WI38 (cell line): ENCODE data around the gene NTMT1.
A peak's percentile ranks its signal among the peaks of the same experiment; 100 is the strongest.

ENCODE experiments used
- H3K4me3 ChIP-seq: 2 replicates; pipeline ENCODE4 v1.5.1; 2011; ENCODE audit warnings: low read depth, mild to moderate bottlenecking, control low read depth, low read length
- TF ChIP-seq, protein P1 (sequence below): IDR thresholded peaks from 2 replicates; pipeline ENCODE4 v1.5.1; 2012; ENCODE audit warnings: low read depth, mild to moderate bottlenecking, control low read depth, low read length

NTMT1 gene

GRCh38 chr9:129626079-129626624 lies at the start of gene NTMT1:
NTMT1 (plus strand) TSS chr9:129626163; CDS start chr9:129632704, 6,541 bp downstream.
- H3K4me3 ChIP-seq, result peak within 1 kb of the TSS; percentile 74
- TF ChIP-seq, protein P1, sequence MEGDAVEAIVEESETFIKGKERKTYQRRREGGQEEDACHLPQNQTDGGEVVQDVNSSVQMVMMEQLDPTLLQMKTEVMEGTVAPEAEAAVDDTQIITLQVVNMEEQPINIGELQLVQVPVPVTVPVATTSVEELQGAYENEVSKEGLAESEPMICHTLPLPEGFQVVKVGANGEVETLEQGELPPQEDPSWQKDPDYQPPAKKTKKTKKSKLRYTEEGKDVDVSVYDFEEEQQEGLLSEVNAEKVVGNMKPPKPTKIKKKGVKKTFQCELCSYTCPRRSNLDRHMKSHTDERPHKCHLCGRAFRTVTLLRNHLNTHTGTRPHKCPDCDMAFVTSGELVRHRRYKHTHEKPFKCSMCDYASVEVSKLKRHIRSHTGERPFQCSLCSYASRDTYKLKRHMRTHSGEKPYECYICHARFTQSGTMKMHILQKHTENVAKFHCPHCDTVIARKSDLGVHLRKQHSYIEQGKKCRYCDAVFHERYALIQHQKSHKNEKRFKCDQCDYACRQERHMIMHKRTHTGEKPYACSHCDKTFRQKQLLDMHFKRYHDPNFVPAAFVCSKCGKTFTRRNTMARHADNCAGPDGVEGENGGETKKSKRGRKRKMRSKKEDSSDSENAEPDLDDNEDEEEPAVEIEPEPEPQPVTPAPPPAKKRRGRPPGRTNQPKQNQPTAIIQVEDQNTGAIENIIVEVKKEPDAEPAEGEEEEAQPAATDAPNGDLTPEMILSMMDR, result no peak

DNA sequence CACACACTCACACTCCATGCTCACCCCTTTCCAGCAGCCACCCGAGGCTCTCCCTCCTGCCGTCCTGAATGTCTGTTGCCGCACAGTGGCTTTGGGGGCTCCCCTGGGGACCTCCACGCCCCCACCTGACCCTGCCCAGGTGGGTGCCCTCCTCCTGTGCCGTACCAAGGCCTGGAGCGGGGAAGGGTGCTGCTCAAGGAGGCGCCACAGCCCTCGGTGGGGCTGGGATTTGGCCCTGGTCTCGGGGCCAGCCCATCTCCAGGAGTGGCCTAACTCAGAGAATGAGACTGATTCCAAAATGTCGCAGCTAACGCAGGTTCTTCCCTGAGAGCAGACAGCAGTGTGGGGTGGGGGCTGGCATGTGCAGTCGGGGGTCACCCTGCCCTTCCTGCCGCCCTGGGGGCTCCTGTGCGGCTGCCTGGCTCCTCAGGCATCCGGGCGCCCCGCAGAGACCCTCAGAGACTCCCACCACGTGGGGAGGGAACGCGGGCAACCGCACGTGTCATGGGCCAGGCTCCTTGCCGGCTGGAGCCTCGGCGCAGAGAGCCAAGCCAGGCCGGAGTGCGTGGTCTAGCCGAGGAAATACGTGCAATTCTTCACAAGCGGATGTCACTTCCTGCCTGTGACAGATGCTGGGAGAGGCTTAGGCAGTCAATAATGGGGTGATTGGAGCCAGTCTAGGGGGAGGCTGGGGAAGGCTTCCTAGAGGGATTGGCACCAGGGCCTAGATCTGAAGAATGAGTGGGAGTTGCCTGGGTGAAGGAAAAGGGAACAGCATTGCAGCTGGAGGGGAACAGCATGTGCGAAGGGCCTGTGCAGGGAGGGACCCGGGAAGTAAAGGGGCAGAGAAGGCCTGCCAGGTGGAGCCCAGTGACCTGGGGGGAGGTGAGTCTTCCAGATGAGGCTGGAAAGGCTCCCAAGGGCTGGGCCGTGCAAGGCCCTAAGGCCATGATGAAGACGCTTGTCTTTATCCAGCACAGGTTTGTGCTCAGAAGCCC lies 49.1 kb upstream of the NTMT1 start:
- TF ChIP-seq, protein P1, result no peak
- H3K4me3 ChIP-seq, result no peak overlapping the region

GRCh38 chr9:129579294-129579693 lies 46.7 kb upstream of the NTMT1 start:
- no peak overlapping the region for H3K4me3 ChIP-seq
- TF ChIP-seq, protein P1, result no peak

GRCh38 chr9:129580211-129580915 lies 45.6 kb upstream of the NTMT1 start:
- H3K4me3 ChIP-seq, result no peak overlapping the region
- TF ChIP-seq, protein P1, result no peak

- no peak overlapping the region for H3K4me3 ChIP-seq
- TF ChIP-seq, protein P1, result no peak
These were observed 44.3 kb upstream of the NTMT1 start for GRCh38 chr9:129581505-129582189.

DNA sequence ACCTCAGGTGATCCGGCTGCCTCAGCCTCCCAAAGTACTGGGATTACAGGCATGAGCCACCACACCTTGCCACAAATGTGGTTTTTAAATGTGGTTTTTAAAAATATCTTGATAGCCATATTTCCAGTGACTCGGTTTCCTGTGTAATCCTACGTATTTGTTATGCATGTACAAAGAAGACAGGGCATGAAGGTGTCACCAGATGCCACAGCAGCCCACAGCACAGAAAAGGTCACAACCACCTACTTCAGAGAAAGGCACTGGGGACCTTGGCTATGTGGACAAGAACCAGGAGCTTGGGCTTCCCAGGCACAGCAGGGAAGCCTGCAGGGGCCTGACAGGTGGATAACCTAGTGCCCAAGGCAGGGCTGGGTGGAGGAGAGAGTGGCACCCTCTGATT lies 43.1 kb upstream of the NTMT1 start:
- TF ChIP-seq, protein P1, result no peak
- no peak overlapping the region for H3K4me3 ChIP-seq
